HUES48 (cell line): ENCODE data around the gene ASPG.
"Not testable (repeated sequence)": the region's sequence is repeated elsewhere in the genome, so short reads cannot be mapped to it uniquely, and the experiment has no call there.

Source experiments
- H3K27ac ChIP-seq: one replicate; pipeline ENCODE4 v1.7.0; 2013; ENCODE audit warnings: low read depth, low read length, inconsistent platforms
- H3K27me3 ChIP-seq: 2 replicates; pipeline ENCODE4 v1.6.1; 2013; ENCODE audit warnings: mild to moderate bottlenecking, low read length; ENCODE audit not compliant: control insufficient read depth, insufficient read depth
- H3K36me3 ChIP-seq: 2 replicates; pipeline ENCODE4 v1.6.1; 2013; ENCODE audit warnings: low read length; ENCODE audit not compliant: control insufficient read depth, insufficient read depth
- H3K4me1 ChIP-seq: 2 replicates; pipeline ENCODE4 v1.6.1; 2013; ENCODE audit warnings: mild to moderate bottlenecking, low read length; ENCODE audit not compliant: control insufficient read depth, insufficient read depth
- H3K4me3 ChIP-seq: 2 replicates; pipeline ENCODE4 v1.5.1; 2013; ENCODE audit warnings: mild to moderate bottlenecking, low read depth, low read length
- H3K9ac ChIP-seq: 2 replicates; pipeline ENCODE4 v1.6.1; 2013; ENCODE audit warnings: mild to moderate bottlenecking, low read depth, low read length, moderate library complexity
- H3K9me3 ChIP-seq: 2 replicates; pipeline ENCODE4 v1.6.1; 2013; ENCODE audit warnings: low read length; ENCODE audit not compliant: control insufficient read depth, insufficient read depth

The ASPG gene

DNA sequence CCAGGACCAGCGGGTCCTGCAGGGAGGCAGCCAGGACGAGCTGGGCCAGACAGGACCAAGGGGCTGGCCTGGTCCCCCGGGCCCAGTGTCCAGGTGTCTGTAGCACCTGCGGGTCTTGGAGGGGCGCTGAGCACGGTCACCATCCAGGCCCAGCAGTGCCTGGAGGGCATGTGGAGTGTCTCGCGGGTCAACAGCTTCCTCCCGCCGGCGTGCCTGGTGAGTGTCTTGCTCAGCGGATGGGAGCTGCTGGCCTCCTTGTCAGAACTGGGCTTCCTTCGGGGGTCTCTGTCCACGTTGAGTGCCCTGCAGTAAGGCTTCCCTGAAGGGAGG lies 66.7 kb downstream of the ASPG start:
- H3K9ac ChIP-seq, result no peak overlapping the region
- no peak overlapping the region for H3K4me3 ChIP-seq
- H3K36me3 ChIP-seq, result peaks cover 38% of the 10 kb centered on the region
- no peak overlapping the region for H3K27ac ChIP-seq
- H3K27me3 ChIP-seq, result no peaks in the 10 kb centered on the region
- no peaks in the 10 kb centered on the region for H3K9me3 ChIP-seq
- H3K4me1 ChIP-seq, result peaks cover 19% of the 10 kb centered on the region

DNA sequence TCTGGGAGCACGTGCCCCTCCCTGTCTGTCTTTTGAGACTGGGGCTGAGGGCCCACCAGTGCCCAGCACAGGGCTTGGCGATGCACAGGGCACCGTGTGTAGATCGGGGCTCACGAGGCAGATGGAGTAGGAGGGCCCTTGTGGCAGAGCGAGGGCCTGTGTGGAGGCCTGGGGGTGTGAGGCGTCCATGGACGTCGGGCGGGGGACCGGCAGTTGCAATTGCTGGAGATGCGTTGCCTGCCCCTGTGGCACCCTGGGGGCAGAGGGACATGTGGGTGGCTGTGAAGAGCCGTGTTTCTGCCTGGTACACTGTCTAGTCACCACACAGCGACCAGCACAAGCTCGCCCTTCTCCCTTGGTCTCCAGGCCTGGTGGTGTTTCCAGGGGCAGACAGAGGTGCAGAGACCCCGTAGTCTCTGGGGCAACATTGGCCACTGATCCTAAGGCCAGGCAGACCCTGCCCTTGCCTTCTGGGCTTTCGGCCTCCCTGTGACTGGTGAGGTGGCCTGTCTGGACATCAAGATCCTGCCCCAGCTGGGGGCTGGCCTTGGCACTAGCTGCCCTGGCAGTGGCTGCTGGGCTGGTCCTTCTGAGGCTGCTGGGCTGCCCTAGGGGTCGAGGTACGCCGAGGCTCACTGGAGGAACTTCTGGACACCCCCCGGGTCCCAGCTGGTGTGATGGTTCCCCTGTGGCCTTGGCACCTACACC lies 67.3 kb downstream of the ASPG start:
- no peaks in the 10 kb centered on the region for H3K27me3 ChIP-seq
- peaks cover 41% of the 10 kb centered on the region for H3K36me3 ChIP-seq
- no peak overlapping the region for H3K4me3 ChIP-seq
- no peak overlapping the region for H3K27ac ChIP-seq
- H3K9ac ChIP-seq, result no peak overlapping the region
- H3K4me1 ChIP-seq, result peaks cover 16% of the 10 kb centered on the region
- H3K9me3 ChIP-seq, result no peaks in the 10 kb centered on the region

DNA sequence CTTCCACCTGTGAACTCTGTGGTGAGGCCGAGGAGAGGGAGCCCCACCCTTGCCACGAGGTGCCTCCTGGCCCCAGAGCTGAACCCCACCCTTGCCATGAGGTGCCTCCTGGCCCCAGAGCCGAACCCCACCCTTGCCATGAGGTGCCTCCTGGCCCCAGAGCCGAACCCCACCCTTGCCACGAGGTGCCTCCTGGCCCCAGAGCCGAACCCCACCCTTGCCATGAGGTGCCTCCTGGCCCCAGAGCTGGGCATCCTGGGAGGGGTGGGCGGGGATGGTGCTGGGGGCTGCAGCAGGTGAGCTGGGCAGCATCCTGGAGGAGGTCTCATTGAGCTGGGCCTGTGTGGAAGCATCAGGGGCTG lies 67.9 kb downstream of the ASPG start:
- not testable (repeated sequence) for H3K9ac ChIP-seq, H3K27me3 ChIP-seq, H3K9me3 ChIP-seq, H3K27ac ChIP-seq, H3K4me3 ChIP-seq
- Histone ChIP-seq H3K36me3 (peaks cover 46% of the 10 kb centered on the region), H3K4me1 (peaks cover 11% of the 10 kb centered on the region)

DNA sequence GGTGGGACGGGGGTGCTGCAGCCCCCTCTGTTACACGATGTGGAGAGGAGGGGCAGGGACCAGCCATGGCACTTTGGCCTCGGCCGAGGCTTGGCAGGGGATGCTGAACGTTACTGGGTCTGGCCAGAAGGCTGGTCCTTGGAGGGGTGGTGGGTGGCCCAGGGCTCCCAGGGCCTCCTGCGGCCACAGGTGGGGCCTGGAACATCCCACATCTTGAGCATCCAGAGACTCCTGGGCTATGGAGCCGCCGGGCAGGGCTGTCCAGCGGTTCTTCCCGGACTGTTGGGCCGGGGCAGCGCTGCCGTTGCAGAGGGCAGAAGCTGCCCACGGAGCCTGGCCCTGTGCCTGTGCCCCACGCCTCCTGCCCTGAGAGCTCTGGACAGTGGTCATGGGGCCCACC lies 68.7 kb downstream of the ASPG start:
- H3K27me3 ChIP-seq, result no peaks in the 10 kb centered on the region
- H3K4me1 ChIP-seq, result peaks cover 4% of the 10 kb centered on the region; the same call in 1 of the 2 replicates
- no peaks in the 10 kb centered on the region for H3K9me3 ChIP-seq
- no peak overlapping the region for H3K27ac ChIP-seq
- no peak overlapping the region for H3K4me3 ChIP-seq
- H3K9ac ChIP-seq, result no peak overlapping the region
- H3K36me3 ChIP-seq, result peaks cover 53% of the 10 kb centered on the region

DNA sequence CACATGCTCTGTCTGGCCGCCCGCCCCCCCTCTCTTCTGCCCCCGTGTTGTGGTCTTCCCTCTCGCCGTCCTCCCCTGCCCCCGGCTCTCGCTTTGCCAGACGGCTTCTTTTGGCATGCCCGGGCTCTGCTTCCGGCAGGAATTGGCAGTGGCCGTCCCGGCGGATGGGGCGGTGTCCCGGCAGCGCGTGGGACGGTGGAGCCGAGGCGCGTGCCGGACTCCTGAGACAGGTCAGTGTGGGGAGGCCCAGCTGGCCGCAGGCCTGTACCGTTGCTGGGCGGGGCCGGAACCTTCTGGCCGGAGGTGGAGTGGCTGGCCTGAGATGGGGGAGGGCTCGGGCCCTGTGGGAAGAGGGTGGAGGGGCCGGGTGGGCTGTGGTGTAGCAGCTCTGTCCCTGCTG lies 70.0 kb downstream of the ASPG start:
- H3K9ac ChIP-seq, result no peak overlapping the region
- no peaks in the 10 kb centered on the region for H3K27me3 ChIP-seq
- H3K4me1 ChIP-seq, result no peaks in the 10 kb centered on the region
- no peak overlapping the region for H3K4me3 ChIP-seq
- H3K9me3 ChIP-seq, result no peaks in the 10 kb centered on the region
- no peak overlapping the region for H3K27ac ChIP-seq
- peaks cover 53% of the 10 kb centered on the region for H3K36me3 ChIP-seq

DNA sequence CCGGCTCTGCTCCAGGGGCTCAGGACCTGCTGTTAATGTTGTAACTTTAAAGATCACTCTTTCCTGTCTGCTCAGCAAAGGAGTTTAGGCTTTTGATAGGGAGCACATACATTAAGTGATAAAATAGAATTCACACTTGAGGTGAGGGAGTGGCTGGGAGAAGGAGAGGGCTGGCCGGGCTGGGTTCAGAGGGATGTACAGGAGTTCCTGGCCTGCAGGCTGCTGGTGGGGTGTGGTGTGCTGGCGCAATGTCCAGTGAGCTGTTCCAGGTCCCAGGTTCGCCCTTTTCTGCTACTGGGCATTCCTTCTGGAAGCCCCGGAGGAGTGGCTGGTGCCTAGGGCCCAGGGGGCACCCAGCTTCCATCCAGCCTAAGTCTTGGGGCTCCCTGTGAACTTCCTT lies 70.6 kb downstream of the ASPG start:
- Histone ChIP-seq H3K9ac (no peak overlapping the region), H3K9me3 (no peaks in the 10 kb centered on the region), H3K4me3 (no peak overlapping the region), H3K36me3 (peaks cover 53% of the 10 kb centered on the region), H3K27me3 (no peaks in the 10 kb centered on the region), H3K4me1 (no peaks in the 10 kb centered on the region), H3K27ac (no peak overlapping the region)

DNA sequence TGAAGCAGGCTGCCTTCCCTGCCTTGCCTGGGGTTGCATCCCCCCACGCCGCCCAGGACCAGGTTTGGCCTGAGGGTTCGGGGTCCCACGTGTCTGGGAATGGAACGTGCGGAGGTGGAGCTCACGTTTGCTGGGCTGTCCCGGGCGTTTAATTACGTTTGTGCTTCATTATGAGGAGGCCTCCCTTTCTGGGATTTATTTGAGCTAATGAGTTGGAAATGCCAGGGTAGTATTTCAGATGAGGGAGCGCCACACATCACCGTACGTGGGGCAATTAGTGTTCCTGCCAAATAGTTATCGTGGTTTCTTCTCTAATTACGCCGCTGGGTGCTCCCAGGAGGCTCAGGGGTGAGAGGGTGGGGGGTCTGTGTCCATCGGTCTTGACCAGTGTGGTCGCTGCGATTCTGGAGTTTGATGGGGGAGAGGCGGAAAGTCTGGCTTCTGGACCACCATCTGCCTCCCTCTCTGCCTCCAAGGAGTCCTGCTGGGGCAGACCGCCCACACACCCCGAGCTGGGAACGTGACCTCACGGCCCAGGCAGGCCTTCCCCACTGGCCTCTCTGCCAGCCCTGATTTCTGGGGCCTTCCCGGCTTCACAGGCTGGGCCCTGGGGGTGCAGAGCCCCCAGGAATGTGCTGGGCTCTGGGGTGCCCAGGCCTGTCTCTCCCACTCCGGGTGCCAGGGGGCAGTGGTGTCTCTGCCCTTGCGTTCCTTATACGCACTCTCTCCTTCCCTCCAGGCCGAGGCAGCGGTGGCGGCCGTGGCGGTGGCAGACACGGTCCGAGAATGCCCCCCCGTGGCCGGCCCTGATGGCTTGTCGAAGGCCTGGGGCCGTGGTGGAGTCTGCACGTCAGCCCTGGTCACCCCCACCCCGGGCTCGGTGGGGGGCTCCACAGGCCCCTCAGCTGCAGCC lies 71.8 kb downstream of the ASPG start:
- Histone ChIP-seq H3K4me3 (no peak overlapping the region), H3K9me3 (no peaks in the 10 kb centered on the region), H3K27me3 (no peaks in the 10 kb centered on the region), H3K4me1 (no peaks in the 10 kb centered on the region), H3K36me3 (peaks cover 44% of the 10 kb centered on the region), H3K9ac (no peak overlapping the region), H3K27ac (no peak overlapping the region)

DNA sequence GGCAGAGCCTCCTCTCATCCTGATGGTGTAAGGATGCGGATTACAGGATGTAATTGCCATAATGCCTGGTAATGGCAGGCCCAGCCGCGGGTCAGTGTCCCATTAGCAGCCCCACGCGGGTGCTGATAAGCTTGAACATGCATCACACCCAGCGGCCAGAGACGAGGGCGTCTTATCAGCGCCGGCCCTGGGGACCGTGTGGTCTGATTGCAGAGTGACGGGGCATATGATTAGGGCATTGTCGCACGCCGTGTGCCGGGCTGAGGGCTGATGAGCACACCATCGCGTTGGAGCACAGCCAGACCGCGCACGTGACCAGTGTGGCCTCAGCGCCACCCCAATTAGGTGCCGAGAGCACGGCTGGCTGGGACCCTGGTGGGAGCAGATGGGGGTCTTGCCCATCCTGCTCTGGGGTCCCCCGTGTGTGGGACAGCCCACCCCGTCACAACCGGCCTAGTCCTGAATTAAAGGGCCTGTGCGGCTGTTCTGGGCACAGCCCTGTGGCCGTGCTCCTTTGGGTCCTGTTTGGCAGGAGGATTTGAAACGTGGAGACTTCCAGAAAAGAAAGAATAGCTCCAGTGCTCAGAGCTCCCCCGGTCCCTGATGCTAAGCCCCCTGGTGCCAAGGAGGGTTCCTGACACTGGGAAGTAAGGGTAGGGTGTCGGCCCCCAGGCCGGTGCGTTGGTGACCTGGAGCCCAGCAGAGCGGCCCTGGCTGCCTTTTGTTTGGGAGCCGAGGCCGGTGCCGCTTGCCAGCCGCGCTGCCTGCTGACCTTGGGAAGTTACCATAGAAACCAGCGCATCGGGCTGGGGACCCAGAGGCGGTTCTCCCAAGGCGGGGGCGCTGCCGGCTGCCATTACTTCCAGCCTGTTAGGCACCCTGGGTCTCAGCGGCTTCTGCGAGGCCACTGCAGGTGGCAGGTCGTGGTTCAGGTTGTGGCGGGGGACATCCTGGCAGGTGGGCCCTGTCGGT lies 73.6 kb downstream of the ASPG start:
- Histone ChIP-seq H3K36me3 (peaks cover 28% of the 10 kb centered on the region), H3K27ac (no peak overlapping the region), H3K4me1 (no peaks in the 10 kb centered on the region), H3K9me3 (no peaks in the 10 kb centered on the region), H3K4me3 (no peak overlapping the region), H3K27me3 (no peaks in the 10 kb centered on the region), H3K9ac (no peak overlapping the region)

DNA sequence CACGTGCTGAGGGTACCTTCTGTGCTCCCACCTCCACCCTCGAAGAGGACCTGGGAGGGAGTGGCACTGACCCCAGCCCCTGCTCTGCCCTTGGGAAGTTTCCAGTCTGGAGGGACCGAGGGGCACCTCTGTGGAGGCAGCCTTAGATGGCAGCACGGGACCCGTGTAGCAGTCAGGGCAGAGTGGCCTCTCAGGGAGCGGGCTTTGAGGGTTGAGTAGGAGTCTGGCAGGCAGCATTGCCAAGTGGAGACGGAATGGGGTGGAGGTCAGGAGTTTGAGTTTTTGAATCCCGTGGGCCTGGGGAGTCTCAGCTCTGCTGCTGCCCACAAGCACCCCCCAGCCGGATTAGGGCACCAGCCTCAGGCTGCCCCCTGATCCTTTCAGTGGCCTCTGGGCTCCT lies 74.5 kb downstream of the ASPG start:
- Histone ChIP-seq H3K4me3 (no peak overlapping the region), H3K27me3 (no peaks in the 10 kb centered on the region), H3K36me3 (peaks cover 22% of the 10 kb centered on the region), H3K4me1 (no peaks in the 10 kb centered on the region), H3K9ac (no peak overlapping the region), H3K27ac (no peak overlapping the region), H3K9me3 (no peaks in the 10 kb centered on the region)

DNA sequence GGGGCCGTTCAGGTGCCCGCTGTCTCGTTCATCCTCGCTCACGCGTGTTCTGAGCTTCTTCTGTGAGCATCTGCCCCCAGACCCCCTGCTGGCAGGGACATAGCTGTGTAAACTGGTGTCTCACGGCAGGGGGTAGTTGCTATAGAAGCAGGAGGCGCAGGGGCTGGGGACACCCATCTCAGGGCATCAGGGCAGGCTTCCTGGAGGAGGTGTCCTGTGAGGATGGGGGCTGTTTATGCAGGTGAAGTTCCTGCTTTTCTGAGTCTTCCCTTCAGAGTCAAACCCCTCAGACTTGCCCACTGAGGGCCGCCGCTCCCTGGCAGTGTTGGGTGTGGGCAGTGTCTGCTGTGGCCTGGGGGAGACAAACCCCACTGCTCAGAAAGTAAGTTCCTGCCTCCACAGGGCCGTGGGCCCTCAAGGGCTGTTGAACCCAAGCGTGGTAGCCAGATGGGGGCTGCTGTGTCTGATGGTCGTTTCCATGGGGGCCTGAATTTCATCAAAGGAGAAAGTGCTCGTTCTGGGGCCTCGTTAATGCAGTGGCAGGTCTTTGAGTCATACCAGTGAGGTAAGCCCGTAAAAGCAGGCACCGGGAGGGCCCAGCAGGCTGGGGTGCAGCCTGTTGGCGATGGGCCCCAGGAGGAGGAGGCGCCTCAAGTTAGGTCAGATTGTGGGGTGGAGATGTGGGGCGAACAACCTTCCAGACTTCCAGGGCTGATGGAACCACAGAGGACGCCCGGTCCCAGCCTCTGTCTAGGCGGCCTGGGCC lies 76.3 kb downstream of the ASPG start:
- H3K4me3 ChIP-seq, result no peak overlapping the region
- H3K9ac ChIP-seq, result no peak overlapping the region
- no peaks in the 10 kb centered on the region for H3K9me3 ChIP-seq
- no peaks in the 10 kb centered on the region for H3K27me3 ChIP-seq
- peaks cover 18% of the 10 kb centered on the region for H3K36me3 ChIP-seq
- H3K27ac ChIP-seq, result no peak overlapping the region
- H3K4me1 ChIP-seq, result no peaks in the 10 kb centered on the region
